GM19099 (cell line): ENCODE results near the gene DYNC1H1.

Experiments
- POLR2A ChIP-seq: IDR thresholded peaks from 3 replicates; pipeline ENCODE4 v1.6.1; 2011; ENCODE audit warnings: low read depth; ENCODE audit not compliant: insufficient read length; ENCODE audit errors: extremely low read depth

The DYNC1H1 gene

GRCh38 chr14:102089621-102090343, 125.4 kb downstream of the DYNC1H1 start:
- no peak for TF ChIP-seq POLR2A

GRCh38 chr14:102090713-102091112, 126.3 kb downstream of the DYNC1H1 start:
- TF ChIP-seq POLR2A: no peak

GRCh38 chr14:102092806-102093205, 128.4 kb downstream of the DYNC1H1 start:
- TF ChIP-seq POLR2A: no peak

GRCh38 chr14:102094101-102094500, 129.7 kb downstream of the DYNC1H1 start:
- TF ChIP-seq POLR2A: no peak

- TF ChIP-seq POLR2A: no peak
These were observed 131.0 kb downstream of the DYNC1H1 start for GRCh38 chr14:102095231-102095870.

GRCh38 chr14:102095871-102096568, 131.6 kb downstream of the DYNC1H1 start:
- TF ChIP-seq POLR2A: no peak

GRCh38 chr14:102096569-102097188, 132.3 kb downstream of the DYNC1H1 start:
- no peak for TF ChIP-seq POLR2A

GRCh38 chr14:102097441-102098135, 133.2 kb downstream of the DYNC1H1 start:
- no peak for TF ChIP-seq POLR2A

- TF ChIP-seq POLR2A: no peak
These were observed 138.8 kb downstream of the DYNC1H1 start for GRCh38 chr14:102103062-102103695.

GRCh38 chr14:102105369-102105768, 141.0 kb downstream of the DYNC1H1 start:
- TF ChIP-seq POLR2A: no peak
